NCI-H1105 treated with DMSO at 0.1 percent for 48 hours (cell line): ENCODE results near the gene BRPF3.
A peak's percentile ranks its signal among the peaks of the same experiment; 100 is the strongest.
"Not testable (repeated sequence)": the region's sequence is repeated elsewhere in the genome, so short reads cannot be mapped to it uniquely, and the experiment has no call there.

Experiments
- DNase-seq: peaks from one replicate; lab custom pipeline; 2025; lab: John Stamatoyannopoulos, UW

The BRPF3 gene

DNA sequence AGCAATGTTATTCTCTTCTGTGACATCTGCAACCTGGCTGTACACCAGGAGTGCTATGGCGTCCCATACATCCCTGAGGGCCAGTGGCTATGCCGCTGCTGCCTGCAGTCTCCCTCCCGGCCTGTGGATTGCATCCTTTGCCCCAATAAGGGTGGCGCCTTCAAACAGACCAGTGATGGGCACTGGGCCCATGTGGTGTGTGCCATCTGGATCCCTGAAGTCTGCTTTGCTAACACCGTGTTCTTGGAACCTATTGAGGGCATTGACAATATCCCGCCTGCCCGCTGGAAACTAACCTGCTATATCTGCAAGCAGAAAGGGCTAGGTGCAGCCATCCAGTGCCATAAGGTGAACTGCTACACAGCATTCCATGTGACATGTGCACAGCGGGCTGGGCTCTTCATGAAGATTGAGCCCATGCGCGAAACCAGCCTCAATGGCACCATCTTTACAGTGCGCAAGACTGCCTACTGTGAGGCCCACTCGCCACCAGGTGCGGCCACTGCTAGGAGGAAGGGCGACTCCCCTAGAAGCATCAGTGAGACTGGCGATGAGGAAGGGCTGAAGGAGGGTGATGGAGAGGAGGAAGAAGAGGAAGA is 4.6 kb downstream of the BRPF3 start:
- no peak for DNase-seq

DNA sequence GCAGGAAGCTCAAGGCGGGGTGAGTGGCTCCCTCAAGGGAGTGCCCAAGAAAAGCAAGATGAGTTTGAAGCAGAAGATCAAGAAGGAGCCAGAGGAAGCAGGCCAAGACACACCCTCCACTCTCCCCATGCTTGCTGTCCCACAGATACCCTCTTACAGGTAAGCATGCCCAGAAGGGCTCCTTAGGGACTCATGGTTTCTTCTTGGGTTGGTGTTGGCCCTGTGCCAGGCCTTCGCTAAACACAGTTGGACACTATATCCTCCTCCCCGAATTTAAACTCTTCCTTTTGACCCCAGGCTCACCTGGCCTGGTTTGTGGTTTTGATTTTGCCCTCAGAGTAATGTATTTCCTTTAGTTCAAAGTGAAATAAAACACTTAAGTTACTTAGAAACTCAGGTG is 5.1 kb downstream of the BRPF3 start:
- DNase-seq, result no peak

DNA sequence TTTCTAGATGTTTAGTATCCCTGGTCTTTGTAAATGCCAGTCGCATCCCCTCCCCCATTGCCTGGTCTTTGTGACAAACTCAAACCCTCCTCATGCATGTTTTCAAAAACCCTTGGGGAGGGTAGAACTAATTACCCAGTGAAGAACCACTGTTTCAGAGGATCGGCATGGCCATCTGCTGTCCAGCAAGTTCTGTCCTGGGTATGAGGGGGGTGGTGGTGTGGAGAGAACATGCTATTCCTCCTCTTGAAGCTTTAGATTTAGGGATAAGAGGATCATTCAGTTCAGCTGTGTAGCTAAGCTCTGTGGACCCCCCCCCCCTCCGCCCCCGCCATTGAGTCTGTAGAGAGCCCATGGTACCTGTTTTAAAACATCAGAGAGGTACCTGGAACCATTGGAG is 5.6 kb downstream of the BRPF3 start:
- no peak for DNase-seq

DNA sequence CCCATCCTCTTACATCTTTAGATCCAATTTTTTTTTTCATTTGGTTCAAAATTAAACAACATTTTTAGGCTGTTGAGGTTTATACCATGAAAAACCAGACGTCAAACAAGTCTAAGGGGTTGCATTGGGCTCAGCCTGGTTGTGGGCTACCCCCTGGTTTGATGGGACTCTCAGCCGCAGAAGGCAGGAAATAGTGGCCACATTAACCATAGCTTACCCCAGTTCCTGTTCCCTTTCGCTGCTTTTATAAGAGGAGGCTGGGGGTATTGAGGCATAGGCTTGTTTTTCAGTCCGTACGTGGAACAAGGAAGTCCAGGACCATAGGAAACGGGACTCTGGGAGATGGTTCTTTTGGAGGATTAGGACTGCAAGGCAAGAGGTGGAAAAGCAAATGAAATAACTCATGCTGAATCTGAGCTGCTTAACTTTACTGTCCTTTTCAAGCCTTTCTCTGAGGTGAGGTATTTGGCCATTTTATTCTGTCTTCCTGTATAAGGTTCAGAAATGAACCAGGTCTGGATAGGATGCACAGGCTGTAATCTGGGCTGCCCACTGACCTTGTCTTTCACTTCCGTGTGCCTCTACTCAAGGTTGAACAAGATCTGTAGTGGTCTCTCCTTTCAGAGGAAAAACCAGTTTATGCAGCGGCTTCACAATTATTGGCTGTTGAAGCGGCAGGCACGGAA is 7.7 kb downstream of the BRPF3 start:
- DNase-seq, result no peak

DNA sequence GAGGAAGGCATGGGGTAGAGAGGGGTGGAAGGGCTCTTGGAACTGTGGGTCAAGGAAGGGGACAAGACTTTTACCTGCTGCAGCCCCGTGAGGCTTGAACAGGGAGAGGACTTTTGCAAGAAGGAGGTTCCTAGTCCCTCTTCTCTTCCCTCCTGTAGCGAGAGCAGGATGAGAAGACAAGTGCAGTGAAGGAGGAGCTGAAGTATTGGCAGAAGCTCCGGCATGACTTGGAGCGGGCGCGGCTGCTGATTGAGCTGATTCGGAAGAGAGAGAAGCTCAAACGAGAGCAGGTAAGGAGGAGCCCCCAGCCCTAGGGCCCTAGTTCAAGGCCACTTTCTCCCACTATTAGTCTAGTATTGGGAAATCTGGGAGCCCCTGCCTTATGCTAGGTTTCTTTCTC is 10.6 kb downstream of the BRPF3 start:
- no peak for DNase-seq

DNA sequence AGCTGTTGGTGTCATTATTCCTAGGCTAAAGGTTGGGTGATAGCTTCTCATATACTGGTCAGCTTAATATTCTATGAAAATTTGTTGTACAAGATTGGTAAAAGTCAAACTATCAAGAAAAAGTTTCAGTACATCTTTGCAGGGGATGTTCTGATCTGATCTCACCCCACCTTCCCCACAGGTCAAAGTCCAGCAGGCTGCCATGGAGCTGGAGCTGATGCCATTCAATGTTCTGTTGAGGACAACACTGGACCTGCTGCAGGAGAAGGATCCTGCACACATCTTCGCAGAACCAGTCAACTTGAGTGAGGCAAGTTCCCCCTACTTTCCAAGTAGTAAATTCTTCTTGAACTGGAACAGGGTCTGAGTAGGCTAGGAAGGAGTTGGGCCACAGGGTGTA is 13.1 kb downstream of the BRPF3 start:
- no peak for DNase-seq

DNA sequence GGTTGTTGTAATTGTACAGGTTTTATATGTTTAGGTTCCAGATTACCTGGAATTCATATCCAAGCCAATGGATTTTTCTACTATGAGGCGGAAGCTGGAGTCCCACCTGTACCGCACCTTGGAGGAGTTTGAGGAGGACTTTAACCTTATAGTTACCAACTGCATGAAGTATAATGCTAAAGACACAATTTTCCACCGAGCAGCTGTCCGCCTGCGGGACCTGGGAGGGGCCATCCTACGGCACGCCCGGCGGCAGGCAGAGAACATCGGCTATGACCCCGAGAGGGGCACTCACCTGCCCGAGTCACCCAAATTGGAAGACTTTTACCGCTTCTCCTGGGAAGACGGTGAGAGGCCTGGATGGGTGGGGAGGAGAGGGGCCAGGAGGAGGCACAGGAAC is 13.6 kb downstream of the BRPF3 start:
- DNase-seq, result no peak

DNA sequence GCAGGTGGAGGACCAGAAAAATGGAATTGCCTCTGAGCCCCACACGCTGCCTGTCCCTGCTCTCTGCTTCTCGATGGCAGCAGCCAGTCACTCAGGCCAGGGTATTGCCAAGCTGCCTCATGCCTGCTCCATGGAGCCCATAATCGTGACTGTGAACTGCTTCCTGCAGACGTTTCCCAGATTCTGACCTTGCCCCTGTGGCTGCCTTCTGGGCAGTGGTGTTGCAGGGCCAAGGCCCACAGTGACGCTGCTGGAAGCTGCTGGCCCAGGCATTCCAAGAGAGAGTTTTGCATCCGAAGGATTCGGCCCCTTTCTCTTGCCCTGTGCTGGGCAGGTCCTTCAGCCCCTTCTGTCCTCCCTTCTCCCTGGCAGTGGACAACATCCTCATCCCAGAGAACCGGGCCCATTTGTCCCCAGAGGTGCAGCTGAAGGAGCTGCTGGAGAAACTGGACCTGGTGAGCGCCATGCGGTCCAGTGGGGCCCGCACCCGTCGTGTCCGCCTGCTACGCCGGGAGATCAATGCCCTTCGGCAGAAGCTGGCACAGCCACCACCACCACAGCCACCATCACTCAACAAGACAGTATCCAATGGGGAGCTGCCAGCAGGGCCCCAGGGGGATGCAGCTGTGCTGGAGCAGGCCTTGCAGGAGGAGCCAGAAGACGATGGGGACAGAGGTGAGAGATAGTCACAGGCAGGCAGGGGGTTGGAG is 14.5 kb downstream of the BRPF3 start:
- no peak for DNase-seq

DNA sequence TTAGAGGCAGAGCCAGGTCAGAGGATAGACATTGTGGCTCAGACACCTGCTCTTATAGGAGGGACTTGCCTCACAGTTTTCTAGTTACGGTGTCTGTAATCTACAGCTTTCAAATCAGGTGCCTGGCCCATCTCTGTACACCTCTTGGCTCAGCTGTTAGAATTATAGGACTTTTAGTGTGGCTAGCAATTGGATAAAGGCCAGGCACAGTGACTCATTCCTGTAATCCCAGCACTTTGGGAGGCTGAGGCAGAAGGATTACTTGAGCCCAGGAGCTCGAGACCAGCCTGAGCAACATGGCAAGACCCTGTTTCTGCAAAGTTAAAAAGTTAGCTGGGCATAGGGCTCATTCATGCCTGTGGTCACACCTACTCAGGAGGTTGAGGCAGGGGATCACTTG is 20.0 kb downstream of the BRPF3 start:
- no peak for DNase-seq

DNA sequence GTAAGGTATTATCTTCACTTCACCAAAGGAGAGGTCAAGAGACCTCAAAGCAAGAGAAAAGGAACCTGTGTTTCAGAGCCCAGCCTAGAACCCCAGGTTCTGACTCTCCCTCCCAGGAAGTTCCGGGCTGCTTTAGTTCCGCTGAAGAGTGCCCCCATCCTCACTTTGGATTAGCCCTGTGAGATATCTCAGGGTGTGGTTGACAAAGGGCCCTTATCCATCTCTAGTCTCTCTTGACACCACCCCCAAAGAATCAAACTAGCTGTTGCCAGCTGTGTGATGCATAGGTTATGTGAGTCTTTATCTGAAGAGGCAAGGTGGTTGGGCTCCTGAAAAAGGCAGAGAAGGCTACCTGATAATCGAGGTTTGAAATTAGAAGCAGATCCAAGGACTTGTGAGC is 20.6 kb downstream of the BRPF3 start:
- DNase-seq, result no peak

DNA sequence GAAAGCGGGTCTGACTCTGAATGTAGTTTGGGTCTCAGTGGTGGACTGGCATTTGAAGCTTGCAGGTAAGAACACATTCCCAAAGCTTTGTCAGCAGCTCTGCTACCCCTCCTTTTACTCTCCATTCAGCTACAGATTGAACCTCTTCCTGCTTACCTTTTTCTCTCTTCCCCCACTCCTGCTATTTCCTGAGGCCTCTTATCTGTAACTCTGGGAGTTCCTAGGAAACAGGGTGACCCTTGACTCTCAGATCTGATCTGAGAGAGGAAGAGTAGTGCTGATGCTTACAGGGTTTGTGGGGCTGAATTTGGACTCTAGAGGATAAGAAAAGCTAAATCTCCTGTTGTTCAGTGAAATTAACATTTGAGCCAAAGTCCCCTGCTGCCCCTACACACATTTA is 21.4 kb downstream of the BRPF3 start:
- DNase-seq, result no peak

DNA sequence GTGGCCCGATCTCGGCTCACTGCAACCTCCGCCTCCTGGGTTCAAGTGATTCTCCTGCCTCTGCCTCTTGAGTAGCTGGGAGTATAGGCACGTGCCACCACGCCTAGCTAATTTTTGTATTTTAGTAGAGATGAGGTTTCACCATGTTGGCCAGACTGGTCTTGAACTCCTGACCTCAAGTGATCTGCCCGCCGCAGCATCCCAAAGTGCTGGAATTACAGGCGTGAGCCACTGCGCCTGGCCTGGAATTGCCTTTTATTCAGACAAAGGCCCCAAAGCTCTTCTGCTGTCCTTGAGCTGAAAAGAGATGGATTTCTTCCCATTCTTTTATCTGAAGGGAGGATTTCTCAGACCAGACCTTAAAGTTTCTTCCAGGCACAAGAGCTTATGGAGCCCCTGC is 22.0 kb downstream of the BRPF3 start:
- not testable (repeated sequence) for DNase-seq

DNA sequence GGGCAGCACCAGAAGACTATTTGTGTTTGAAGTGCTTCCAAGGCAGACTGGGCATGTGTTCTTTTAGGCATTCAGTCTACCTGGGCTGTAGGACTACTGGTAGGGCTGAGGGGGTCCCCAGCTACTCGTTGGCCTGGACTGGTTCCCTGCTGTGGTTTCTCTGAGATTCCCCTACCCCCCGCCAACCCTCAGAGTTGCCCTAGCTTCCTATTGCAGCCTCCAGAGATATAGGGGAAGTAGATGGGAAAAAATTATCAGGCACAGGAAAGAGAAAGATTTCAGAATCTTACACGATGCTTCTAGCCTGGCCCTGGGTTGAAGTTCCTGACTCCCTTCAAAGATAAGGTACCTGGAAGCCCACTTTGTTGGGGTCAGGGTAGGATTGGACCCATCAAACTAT is 22.5 kb downstream of the BRPF3 start:
- DNase-seq, result no peak

DNA sequence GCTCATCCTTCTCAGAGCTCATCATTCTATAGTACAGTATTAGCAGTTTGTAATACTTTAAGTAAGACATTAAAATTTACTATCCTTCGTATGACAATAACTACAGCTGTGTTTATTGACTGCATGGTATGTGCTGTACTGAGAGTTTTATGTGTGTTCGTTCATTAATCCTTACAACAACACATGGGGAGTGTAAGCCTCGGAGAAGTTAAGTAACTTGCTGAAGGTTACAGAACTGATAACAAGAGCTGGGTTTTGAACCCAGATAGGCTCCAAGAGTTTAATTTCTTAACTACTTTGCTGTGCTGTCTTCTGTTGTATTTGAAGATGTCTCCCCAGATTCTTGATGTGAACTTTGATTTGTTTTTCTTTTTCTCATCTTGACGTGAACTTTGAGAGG is 23.7 kb downstream of the BRPF3 start:
- no peak for DNase-seq

DNA sequence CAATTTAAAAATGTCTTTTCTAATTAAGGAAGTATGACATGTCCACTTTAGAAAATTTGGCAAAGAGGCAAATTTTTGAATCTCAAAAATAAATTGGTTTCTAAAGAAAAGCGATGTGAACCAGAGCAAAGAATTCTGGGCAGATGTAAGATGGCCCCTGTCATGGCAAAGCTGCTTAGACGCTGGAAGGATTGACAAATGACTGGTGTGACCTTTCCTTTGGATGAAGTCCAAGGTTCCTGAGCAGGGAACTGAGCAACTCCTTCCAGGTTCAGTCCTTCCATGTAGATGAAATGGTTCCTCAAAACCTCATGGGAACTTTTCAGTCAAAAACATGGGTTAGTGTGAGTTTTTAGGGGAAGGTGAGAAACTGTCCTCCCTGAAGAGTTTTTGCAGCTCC is 25.1 kb downstream of the BRPF3 start:
- DNase-seq, result no peak

DNA sequence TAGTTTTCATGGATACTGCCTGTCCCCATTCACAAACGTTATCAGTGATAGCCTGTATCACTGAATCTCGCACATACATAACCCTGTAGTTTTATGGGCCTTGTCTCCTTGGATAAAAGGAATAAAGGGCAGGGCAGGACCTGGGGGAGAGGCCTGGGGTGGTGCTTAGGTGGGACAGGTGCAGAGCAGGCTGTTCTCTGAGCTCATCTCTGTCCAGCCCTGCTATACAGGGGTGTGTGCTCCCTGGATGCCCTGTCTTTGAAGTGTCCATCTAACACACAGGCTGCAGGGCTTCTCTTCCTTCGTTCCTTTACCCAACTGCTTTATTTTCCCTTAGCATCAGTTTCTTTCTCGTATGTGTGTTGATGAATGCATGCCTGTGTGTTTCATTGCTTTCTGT is 26.4 kb downstream of the BRPF3 start:
- DNase-seq, result no peak

DNA sequence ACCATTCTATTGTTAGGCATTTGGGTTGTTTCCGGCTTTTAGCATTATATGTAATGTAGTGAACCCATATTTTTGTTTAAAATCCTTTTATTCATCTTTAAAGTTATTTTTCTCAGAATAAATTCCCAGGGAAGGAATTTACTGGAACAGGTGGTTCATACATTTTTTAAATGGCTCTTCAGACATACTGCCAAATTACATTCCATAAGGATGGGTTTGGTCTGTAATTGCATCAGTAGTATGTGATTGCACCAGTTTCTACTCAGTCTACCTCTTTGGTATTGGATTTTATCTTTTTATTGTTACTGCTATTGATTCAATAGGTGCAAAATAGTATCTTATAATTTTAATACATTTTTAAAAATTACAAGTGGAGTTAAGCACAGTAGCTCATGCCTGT is 27.2 kb downstream of the BRPF3 start:
- DNase-seq, result no peak

DNA sequence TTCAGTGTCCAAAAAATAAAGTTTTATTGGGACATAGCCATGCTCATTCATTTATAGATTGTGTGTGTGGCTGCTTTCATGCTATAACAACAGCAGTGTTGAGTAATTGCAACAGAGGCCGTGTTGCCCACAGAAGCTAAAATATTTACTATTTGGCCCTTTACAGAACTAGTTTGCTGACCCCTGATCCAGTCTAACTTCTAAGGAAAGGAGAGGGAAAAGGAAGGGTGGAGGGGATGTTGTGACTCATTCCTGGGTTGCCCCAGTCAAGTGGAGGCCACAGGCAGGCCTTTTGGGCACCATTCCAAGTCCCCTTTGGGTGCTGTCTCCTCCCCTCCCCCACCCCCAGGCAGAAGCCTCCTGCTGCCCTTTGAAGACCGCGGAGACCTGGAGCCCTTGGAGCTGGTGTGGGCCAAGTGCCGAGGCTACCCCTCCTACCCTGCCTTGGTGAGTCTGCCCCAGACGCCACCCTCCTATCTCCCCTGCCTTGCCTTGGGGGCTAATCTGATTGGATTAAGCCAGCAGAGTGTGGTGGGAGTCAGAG is 28.4 kb downstream of the BRPF3 start:
- DNase-seq, result peak; percentile 3

DNA sequence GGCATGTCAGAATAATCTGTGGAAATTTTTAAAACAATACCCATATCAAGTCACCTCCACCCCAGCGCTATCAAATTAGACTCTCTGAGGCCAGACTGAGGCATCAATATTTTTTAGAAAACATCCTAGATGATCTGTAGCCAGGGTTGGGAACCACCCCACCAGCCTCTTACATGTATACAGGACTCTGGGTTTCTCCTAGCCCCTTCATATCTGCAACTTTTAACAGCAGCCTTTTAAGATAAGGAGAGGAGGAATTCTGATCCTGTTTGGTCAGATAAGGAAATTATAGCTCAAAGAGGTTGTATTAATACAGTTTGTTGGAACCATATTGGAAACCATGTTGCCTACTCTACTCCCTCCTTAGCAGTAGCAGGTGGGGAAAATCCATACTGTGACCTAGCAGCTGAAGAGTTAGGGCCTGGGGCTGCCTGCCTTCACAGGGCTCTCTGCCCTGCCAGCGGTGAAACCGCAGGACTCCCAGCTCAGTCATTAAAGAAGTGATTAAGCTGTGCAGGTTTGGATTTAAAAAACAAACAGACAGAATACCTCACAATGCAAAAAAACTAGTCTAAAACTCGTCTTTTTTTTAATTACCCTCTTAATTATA is 30.0 kb downstream of the BRPF3 start:
- no peak for DNase-seq

DNA sequence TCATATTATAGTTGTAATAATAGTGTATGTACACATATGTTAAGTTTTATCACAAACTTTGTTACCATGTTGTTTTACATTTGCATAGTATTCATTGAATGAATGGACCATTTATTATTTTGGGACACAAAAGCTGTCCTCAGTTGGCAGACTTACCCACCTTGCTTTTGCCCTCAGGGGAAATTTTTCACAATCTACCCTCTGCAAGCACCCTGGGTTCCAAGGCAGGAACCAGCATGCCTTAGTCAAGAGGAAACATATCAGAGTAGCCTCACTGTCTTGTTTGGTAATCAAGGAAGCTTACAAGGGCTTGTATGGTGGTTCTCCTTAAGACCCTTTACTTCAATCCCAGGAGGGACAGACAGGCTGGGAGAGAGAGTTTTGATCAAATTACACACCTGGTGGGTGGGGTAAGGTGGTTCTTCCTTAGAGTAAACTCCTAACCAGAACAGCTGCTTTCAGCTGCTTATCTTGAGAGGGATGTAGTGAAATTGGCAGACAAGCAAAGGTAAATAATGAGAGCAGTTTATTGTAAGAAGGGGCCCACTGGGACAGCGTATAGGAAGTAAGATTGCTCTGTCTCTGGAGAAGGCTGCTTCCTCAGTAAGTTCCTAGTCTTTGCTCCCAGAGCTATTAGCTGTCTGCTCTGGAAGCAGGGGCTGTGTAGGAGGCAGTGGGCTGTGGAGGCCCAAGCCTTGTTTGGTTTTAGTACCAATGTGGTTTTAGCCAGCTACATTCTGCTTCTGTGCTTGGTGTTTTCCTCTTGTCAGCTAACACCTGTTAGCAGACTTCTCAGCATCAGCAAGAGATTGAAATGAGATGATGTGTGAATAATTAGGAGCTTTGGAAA is 31.1 kb downstream of the BRPF3 start:
- peak; percentile 68 for DNase-seq

DNA sequence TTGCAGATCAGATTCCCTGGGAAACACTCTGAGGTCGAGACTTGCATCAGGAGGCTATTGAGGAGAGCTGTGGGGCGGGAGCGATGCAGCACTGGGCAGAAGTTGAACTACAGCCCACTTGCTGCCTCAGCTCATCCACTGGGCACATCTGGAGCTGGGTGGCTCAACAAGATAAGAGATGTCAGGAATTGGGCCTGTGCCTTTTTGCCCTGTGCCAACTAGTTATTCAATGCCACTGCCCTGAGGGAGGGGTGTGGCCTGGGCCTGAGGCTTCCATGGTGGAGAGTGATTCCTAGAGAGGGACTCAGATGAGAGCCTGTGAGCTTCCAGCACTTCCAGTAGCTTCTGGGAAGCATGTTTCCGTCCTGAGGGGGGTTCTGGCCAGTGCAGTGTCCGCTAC is 32.7 kb downstream of the BRPF3 start:
- DNase-seq, result no peak

DNA sequence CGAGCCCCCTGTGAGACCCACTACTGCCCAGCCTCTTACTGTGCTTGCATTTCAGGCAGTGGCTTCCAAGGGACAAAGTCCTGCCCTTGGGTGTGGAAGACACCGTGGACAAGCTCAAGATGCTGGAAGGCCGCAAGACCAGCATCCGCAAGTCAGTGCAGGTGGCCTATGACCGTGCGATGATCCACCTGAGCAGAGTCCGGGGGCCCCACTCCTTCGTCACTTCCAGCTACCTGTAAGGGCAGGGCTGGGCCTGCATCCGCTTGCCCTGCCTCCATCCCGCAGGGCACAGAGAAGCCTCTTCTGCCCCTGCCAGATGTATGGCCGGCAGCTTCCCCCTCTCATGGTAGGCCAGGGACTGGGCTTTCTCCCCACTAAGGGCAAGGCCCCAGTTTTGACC is 33.8 kb downstream of the BRPF3 start:
- no peak for DNase-seq
